WTC11 (cell line): ENCODE results near the gene SLC9A7. TPM values are rescaled to one million over a fixed set of nuclear protein-coding genes. Genes with fewer than 3 reads are reported as not detected.

Experiments
- ATAC-seq: fragments of 200-7000 bp; cut with Tn5 transposase; 2 replicates; pipeline ENCODE4 v1.10.0; 2021; ENCODE audit warnings: mild to moderate bottlenecking, moderate library complexity
- CTCF ChIA-PET: fragments of 300-600 bp; sonication (Branson Sonifier 250); formaldehyde crosslinking; loops from one replicate; lab custom pipeline; 2021; ENCODE audit warnings: antibody characterized with exemption; lab: Charles Lee
- POLR2A ChIA-PET: fragments of 350-600 bp; sonication (Branson Sonifier 250); formaldehyde crosslinking; loops from one replicate; lab custom pipeline; 2021; ENCODE audit warnings: antibody characterized with exemption; lab: Charles Lee
- DNase-seq: peaks from one replicate; pipeline ENCODE4 v3.0.0; 2021; ENCODE audit warnings: low spot score
- H3K27ac Mint-ChIP-seq: 2 replicates; pipeline ENCODE4 v1.8.0; 2021; ENCODE audit warnings: mixed read lengths
- H3K27me3 Mint-ChIP-seq: 2 replicates; pipeline ENCODE4 v1.8.0; 2021; ENCODE audit warnings: low read depth, mild to moderate bottlenecking, moderate library complexity, mixed read lengths
- H3K36me3 Mint-ChIP-seq: 2 replicates; pipeline ENCODE4 v1.8.0; 2021; ENCODE audit warnings: mixed read lengths
- H3K4me1 Mint-ChIP-seq: 2 replicates; pipeline ENCODE4 v1.8.0; 2022; ENCODE audit warnings: mixed read lengths
- H3K4me3 Mint-ChIP-seq: 2 replicates; pipeline ENCODE4 v1.8.0; 2021; ENCODE audit warnings: mild to moderate bottlenecking, moderate library complexity, mixed read lengths
- H3K9me3 Mint-ChIP-seq: 2 replicates; pipeline ENCODE4 v1.8.0; 2021; ENCODE audit warnings: mixed read lengths
- CBFB ChIP-seq: sonication (generic); formaldehyde crosslinking; IDR thresholded peaks from 2 replicates; pipeline ENCODE4 v1.8.1; 2022; ENCODE audit warnings: mild to moderate bottlenecking, low read depth, missing genetic modification reagents
- CTCF ChIP-seq: fragments of 200-600 bp; IDR thresholded peaks from 2 replicates; pipeline ENCODE4 v1.8.0; 2022; ENCODE audit warnings: antibody characterized with exemption
- E2F4 ChIP-seq: sonication (generic); formaldehyde crosslinking; IDR thresholded peaks from 2 replicates; pipeline ENCODE4 v1.8.1; 2022; ENCODE audit warnings: low read depth, mild to moderate bottlenecking, moderate library complexity, missing genetic modification reagents, borderline replicate concordance
- HMGA2 ChIP-seq: fragments of 250-450 bp; sonication (Bioruptor Pico); IDR thresholded peaks from 2 replicates; pipeline ENCODE4 v1.4.0; 2021; ENCODE audit warnings: mild to moderate bottlenecking, moderate library complexity
- HMGXB4 ChIP-seq: sonication (generic); formaldehyde crosslinking; IDR thresholded peaks from 2 replicates; pipeline ENCODE4 v1.8.1; 2023; ENCODE audit warnings: mild to moderate bottlenecking, moderate library complexity, missing genetic modification reagents
- JUN ChIP-seq: sonication (generic); formaldehyde crosslinking; IDR thresholded peaks from 2 replicates; pipeline ENCODE4 v1.8.0; 2023; ENCODE audit warnings: mild to moderate bottlenecking, missing genetic modification reagents
- MAX ChIP-seq: sonication (generic); formaldehyde crosslinking; IDR thresholded peaks from 2 replicates; pipeline ENCODE4 v1.8.0; 2022; ENCODE audit warnings: mild to moderate bottlenecking, missing genetic modification reagents
- MLX ChIP-seq: sonication (generic); formaldehyde crosslinking; IDR thresholded peaks from 2 replicates; pipeline ENCODE4 v1.8.1; 2023; ENCODE audit warnings: mild to moderate bottlenecking, missing genetic modification reagents, moderate library complexity
- NFE2L1 ChIP-seq: sonication (generic); formaldehyde crosslinking; IDR thresholded peaks from 2 replicates; pipeline ENCODE4 v1.8.1; 2023; ENCODE audit warnings: missing genetic modification reagents
- NR1H2 ChIP-seq: sonication (generic); formaldehyde crosslinking; IDR thresholded peaks from 2 replicates; pipeline ENCODE4 v1.9.0; 2021; ENCODE audit warnings: mild to moderate bottlenecking, moderate library complexity, missing genetic modification reagents
- PRDM15 ChIP-seq: sonication (generic); formaldehyde crosslinking; IDR thresholded peaks from 2 replicates; pipeline ENCODE4 v1.8.0; 2022; ENCODE audit warnings: missing genetic modification reagents
- RELA ChIP-seq: sonication (generic); formaldehyde crosslinking; IDR thresholded peaks from 2 replicates; pipeline ENCODE4 v1.8.1; 2022; ENCODE audit warnings: missing genetic modification reagents, mild to moderate bottlenecking, borderline replicate concordance
- SMAD3 ChIP-seq: sonication (generic); formaldehyde crosslinking; IDR thresholded peaks from 2 replicates; pipeline ENCODE4 v1.8.0; 2022; ENCODE audit warnings: missing genetic modification reagents, mild to moderate bottlenecking, borderline replicate concordance
- TEAD4 ChIP-seq: sonication (generic); formaldehyde crosslinking; IDR thresholded peaks from 2 replicates; pipeline ENCODE4 v1.8.0; 2022; ENCODE audit warnings: mild to moderate bottlenecking, missing genetic modification reagents
- USF2 ChIP-seq: sonication (generic); formaldehyde crosslinking; IDR thresholded peaks from 2 replicates; pipeline ENCODE4 v1.8.1; 2023; ENCODE audit warnings: mild to moderate bottlenecking, missing genetic modification reagents, moderate library complexity
- ZNF138 ChIP-seq: sonication (generic); formaldehyde crosslinking; conservative IDR thresholded peaks from 2 replicates; pipeline ENCODE4 v1.8.1; 2022; ENCODE audit warnings: mild to moderate bottlenecking, moderate library complexity, missing genetic modification reagents
- ZNF281 ChIP-seq: sonication (generic); formaldehyde crosslinking; IDR thresholded peaks from 2 replicates; pipeline ENCODE4 v1.8.0; 2023; ENCODE audit warnings: mild to moderate bottlenecking, missing genetic modification reagents
- total RNA-seq: library from RNA; stranded (reverse); gene quantifications from 3 replicates; pipeline ENCODE4 v1.2.3, GENCODE V29; 2021

SLC9A7 gene
- total RNA-seq, 1 experiment from 2014 or later = 18.0 TPM

GRCh38 chrX:46805270-46805669, 46.4 kb upstream of the SLC9A7 start:
- CTCF ChIA-PET = no interaction called here
- TF ChIP-seq USF2 (no peak), E2F4 (CRISPR knock-in tag) (no peak), MLX (no peak), HMGXB4 (no peak), ZNF281 (CRISPR knock-in tag) (no peak), SMAD3 (CRISPR knock-in tag) (no peak), CTCF (no peak), NFE2L1 (no peak), ZNF138 (CRISPR knock-in tag) (no peak), HMGA2 (CRISPR knock-in tag) (no peak), MAX (CRISPR knock-in tag) (no peak), PRDM15 (no peak), CBFB (no peak), NR1H2 (CRISPR knock-in tag) (no peak), RELA (CRISPR knock-in tag) (no peak), JUN (CRISPR knock-in tag) (no peak), TEAD4 (CRISPR knock-in tag) (no peak)
- POLR2A ChIA-PET = no interaction called here
- H3K4me3 Mint-ChIP-seq = no peak overlapping the region
- no peak overlapping the region for H3K27ac Mint-ChIP-seq
- H3K4me1 Mint-ChIP-seq = no peaks in the 10 kb centered on the region
- no peak for ATAC-seq
- H3K27me3 Mint-ChIP-seq = no peaks in the 10 kb centered on the region
- H3K36me3 Mint-ChIP-seq = no peaks in the 10 kb centered on the region
- DNase-seq = no peak
- H3K9me3 Mint-ChIP-seq = 0 out of 2 replicates have a peak, but pooled peaks cover 4% of the 10 kb centered on the region
